ENCODE measurements around the gene TMEM247.

DNA sequence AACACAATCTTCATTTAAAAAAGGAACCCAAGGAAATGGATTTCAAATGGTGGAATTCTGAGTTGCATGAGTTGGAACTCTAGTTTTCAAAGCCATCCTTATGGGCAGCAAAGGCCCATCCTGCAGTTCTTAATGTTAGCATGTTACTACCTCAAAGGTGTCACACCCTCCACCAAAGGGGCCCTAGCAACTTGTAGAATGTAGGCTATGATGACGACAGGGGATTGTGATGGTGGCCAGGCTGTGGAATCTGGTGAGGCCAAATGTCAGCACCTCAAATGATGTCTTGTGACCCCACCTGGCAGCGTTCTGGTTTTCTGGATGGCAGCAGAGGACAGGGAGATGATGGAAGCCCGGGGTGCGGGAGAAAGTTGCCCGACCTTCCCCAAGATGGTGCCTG lies at the start of gene TMEM247:
- TF ChIP-seq, protein P1, sequence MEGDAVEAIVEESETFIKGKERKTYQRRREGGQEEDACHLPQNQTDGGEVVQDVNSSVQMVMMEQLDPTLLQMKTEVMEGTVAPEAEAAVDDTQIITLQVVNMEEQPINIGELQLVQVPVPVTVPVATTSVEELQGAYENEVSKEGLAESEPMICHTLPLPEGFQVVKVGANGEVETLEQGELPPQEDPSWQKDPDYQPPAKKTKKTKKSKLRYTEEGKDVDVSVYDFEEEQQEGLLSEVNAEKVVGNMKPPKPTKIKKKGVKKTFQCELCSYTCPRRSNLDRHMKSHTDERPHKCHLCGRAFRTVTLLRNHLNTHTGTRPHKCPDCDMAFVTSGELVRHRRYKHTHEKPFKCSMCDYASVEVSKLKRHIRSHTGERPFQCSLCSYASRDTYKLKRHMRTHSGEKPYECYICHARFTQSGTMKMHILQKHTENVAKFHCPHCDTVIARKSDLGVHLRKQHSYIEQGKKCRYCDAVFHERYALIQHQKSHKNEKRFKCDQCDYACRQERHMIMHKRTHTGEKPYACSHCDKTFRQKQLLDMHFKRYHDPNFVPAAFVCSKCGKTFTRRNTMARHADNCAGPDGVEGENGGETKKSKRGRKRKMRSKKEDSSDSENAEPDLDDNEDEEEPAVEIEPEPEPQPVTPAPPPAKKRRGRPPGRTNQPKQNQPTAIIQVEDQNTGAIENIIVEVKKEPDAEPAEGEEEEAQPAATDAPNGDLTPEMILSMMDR (conservative IDR thresholded peaks at IDR 0.05 in 1 of 2, IDR thresholded peaks at IDR 0.05 in 1 of 2; ENCODE audit: low read depth in 1 of 2, low read length in 2 of 2) = no peak
- no peak for TF ChIP-seq EZH2 (IDR thresholded peaks at IDR 0.05; ENCODE audit: low read length, missing control alignments)
